ENCODE results near the gene DMP1.

DNA sequence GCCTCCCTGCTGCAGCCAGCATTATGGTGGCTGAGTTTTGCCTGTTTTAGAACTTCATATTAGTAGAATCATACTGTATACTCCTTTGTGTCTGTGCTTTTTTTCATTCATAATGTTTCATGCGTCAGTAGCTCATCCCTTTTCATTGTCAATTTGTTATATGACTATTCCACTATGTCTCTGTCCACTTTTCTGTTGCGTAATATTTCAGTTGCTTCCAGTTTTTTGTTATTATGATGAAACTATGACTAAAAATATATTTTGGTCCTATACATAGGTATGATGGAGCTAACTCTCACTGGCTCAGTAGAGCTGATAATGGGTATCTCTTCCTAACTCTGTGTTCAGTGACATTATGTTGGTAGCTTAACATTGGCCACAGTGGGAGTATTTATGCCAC lies 48.3 kb downstream of the DMP1 start:
- TF ChIP-seq, protein P1, sequence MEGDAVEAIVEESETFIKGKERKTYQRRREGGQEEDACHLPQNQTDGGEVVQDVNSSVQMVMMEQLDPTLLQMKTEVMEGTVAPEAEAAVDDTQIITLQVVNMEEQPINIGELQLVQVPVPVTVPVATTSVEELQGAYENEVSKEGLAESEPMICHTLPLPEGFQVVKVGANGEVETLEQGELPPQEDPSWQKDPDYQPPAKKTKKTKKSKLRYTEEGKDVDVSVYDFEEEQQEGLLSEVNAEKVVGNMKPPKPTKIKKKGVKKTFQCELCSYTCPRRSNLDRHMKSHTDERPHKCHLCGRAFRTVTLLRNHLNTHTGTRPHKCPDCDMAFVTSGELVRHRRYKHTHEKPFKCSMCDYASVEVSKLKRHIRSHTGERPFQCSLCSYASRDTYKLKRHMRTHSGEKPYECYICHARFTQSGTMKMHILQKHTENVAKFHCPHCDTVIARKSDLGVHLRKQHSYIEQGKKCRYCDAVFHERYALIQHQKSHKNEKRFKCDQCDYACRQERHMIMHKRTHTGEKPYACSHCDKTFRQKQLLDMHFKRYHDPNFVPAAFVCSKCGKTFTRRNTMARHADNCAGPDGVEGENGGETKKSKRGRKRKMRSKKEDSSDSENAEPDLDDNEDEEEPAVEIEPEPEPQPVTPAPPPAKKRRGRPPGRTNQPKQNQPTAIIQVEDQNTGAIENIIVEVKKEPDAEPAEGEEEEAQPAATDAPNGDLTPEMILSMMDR (IDR thresholded peaks at IDR 0.05), result no peak
- no peak for TF ChIP-seq POLR2A (IDR thresholded peaks at IDR 0.05)
